Stomach (tissue), 4 donors: Measurements from ENCODE around the gene ADGRG2.

Source experiments
- CTCF ChIP-seq, 7 experiments: fragments of 450-650 bp in 4 of 7; fragments of 200-600 bp in 3 of 7; sonication (generic) in 3 of 7; IDR thresholded peaks; one replicate each; pipeline ENCODE4 v1.5.1; 2016 to 2019; ENCODE audit warnings: antibody characterized with exemption in 7 of 7, control low read depth in 2 of 7, mild to moderate bottlenecking in 1 of 7
- POLR2A ChIP-seq, 4 donors: fragments of 450-650 bp; IDR thresholded peaks; one replicate each; pipeline ENCODE4 v1.6.1; 2016; ENCODE audit warnings: antibody characterized with exemption in 4 of 4, control low read depth in 2 of 4, mild to moderate bottlenecking in 1 of 4, moderate library complexity in 1 of 4

GRCh38 chrX:19007868-19008267, 114.4 kb downstream of the ADGRG2 start:
- TF ChIP-seq CTCF (IDR thresholded peaks at IDR 0.05) (no peak), POLR2A (IDR thresholded peaks at IDR 0.05) (no peak)
